Mesendoderm (in vitro differentiated cells): ENCODE measurements around the gene CDKL5.
"Not testable (repeated sequence)": the region's sequence is repeated elsewhere in the genome, so short reads cannot be mapped to it uniquely, and the experiment has no call there.

ENCODE experiments used
- DNase-seq: peaks from one replicate; pipeline ENCODE4 v3.0.0; 2013
- H2AK5ac ChIP-seq: 2 replicates; pipeline ENCODE4 v1.6.1; 2013; ENCODE audit warnings: low read length, inconsistent platforms
- H2BK120ac ChIP-seq: 2 replicates; pipeline ENCODE4 v1.6.1; 2013; ENCODE audit warnings: low read depth, mild to moderate bottlenecking, low read length, moderate library complexity, mixed read lengths
- H2BK15ac ChIP-seq: replicated peaks from 2 replicates; pipeline ENCODE4 v1.6.1; 2013; ENCODE audit warnings: low read depth, mild to moderate bottlenecking, moderate library complexity
- H2BK5ac ChIP-seq: 2 replicates; pipeline ENCODE4 v1.6.1; 2013; ENCODE audit warnings: low read length, inconsistent platforms
- H3K18ac ChIP-seq: 2 replicates; pipeline ENCODE4 v1.6.1; 2013; ENCODE audit warnings: mild to moderate bottlenecking, low read length, mixed read lengths
- H3K23ac ChIP-seq: one replicate; pipeline ENCODE4 v1.6.1; 2013; ENCODE audit warnings: low read length
- H3K27ac ChIP-seq: 2 replicates; pipeline ENCODE4 v1.5.1; 2013; ENCODE audit warnings: low read depth, mild to moderate bottlenecking, inconsistent platforms, low read length, moderate library complexity
- H3K27me3 ChIP-seq: 2 replicates; pipeline ENCODE4 v1.6.1; 2013; ENCODE audit warnings: low read length, control low read depth, mild to moderate bottlenecking, inconsistent platforms; ENCODE audit not compliant: insufficient read depth, poor library complexity
- H3K36me3 ChIP-seq: 2 replicates; pipeline ENCODE4 v1.6.1; 2013; ENCODE audit warnings: low read length, inconsistent platforms; ENCODE audit not compliant: control insufficient read depth, insufficient read depth
- H3K4ac ChIP-seq: one replicate; pipeline ENCODE4 v1.6.1; 2013; ENCODE audit warnings: low read depth, mild to moderate bottlenecking, low read length, moderate library complexity
- H3K4me1 ChIP-seq: 2 replicates; pipeline ENCODE4 v1.6.1; 2013; ENCODE audit warnings: low read depth, low read length, inconsistent platforms; ENCODE audit not compliant: control insufficient read depth
- H3K4me2 ChIP-seq: 2 replicates; pipeline ENCODE4 v1.6.1; 2013; ENCODE audit warnings: low read length
- H3K4me3 ChIP-seq: 2 replicates; pipeline ENCODE4 v1.5.1; 2013; ENCODE audit warnings: mild to moderate bottlenecking, low read length
- H3K56ac ChIP-seq: one replicate; pipeline ENCODE4 v1.6.1; 2013; ENCODE audit warnings: low read length
- H3K79me1 ChIP-seq: 2 replicates; pipeline ENCODE4 v1.6.1; 2013; ENCODE audit warnings: low read length, inconsistent platforms
- H3K79me2 ChIP-seq: 2 replicates; pipeline ENCODE4 v1.6.1; 2013; ENCODE audit warnings: mild to moderate bottlenecking, low read length; ENCODE audit not compliant: control insufficient read depth, insufficient read depth
- H3K9ac ChIP-seq: 2 replicates; pipeline ENCODE4 v1.6.1; 2013; ENCODE audit warnings: low read length, inconsistent platforms
- H4K5ac ChIP-seq: one replicate; pipeline ENCODE4 v1.6.1; 2013; ENCODE audit warnings: low read length
- H4K8ac ChIP-seq: one replicate; pipeline ENCODE4 v1.6.1; 2013; ENCODE audit warnings: low read depth, mild to moderate bottlenecking, control low read depth, low read length, moderate library complexity
- WGBS: extraction: QIAGEN DNeasy Blood & Tissue Kit; methylation state at CpG from one replicate; pipeline ENCODE4 v1.1.7; 2013; ENCODE audit warnings: low lambda C conversion rate, missing lambda C conversion rate; ENCODE audit not compliant: insufficient coverage; ENCODE audit errors: extremely low coverage; 5-methylcytosine and 5-hydroxymethylcytosine counted together

The CDKL5 gene

DNA sequence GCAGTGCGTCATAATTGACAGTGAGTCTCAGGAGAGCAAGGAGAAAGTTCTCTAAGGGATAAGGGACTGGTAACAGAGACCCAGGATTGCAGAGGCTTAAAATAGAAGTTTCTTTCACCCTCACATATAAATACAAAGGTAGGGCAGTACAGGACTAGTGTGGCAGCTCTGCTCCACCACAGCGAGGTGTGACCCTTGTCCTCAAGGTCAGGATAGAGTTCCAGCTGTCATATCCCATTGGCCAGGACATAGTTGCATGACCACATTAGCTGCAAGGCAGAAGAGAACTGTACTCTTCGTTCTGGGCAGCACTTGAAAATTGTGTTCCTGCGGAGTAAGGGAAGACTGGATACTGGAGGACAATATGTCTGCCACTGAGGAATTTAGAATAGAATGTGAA is 152.0 kb downstream of the CDKL5 start:
- H2AK5ac ChIP-seq = no peak overlapping the region

DNA sequence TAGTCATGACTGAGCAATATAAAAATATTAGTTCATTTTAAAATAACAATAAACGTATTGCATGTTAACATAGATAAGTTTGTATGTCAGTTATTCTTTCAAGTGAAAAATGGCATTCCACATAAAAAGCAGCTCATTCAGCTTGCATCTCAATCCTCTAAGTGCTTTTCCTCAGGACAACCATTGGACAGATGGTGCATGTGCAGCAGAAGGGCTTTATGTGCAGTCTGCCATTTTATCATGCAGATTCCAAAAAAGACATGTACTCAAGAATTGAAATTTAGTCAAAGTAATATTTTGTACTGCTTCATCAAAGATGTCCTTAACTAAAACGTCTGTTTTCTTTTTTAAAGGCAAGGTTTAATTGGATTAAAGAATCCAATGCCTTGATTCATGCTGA is 153.1 kb downstream of the CDKL5 start:
- H3K79me1 ChIP-seq = no peaks in the 10 kb centered on the region
- no peaks in the 10 kb centered on the region for H3K27me3 ChIP-seq
- no CpG with 5 or more reads among the region's 2 CpGs for WGBS
- H3K56ac ChIP-seq = no peak overlapping the region
- no peak overlapping the region for H2BK5ac ChIP-seq
- H3K4me3 ChIP-seq = no peak overlapping the region
- no peak overlapping the region for H3K9ac ChIP-seq
- H4K5ac ChIP-seq = no peak overlapping the region
- H3K36me3 ChIP-seq = no peaks in the 10 kb centered on the region
- H3K27ac ChIP-seq = no peak overlapping the region
- no peak overlapping the region for H3K4ac ChIP-seq
- no peak overlapping the region for H3K4me2 ChIP-seq
- H3K4me1 ChIP-seq = no peaks in the 10 kb centered on the region
- H4K8ac ChIP-seq = no peak overlapping the region
- no peaks in the 10 kb centered on the region for H3K79me2 ChIP-seq
- no peak overlapping the region for H2AK5ac ChIP-seq
- no peak overlapping the region for H3K18ac ChIP-seq
- DNase-seq = no peak
- H2BK120ac ChIP-seq = no peak overlapping the region
- no peak overlapping the region for H2BK15ac ChIP-seq
- no peak overlapping the region for H3K23ac ChIP-seq

More for the DNA sequence above, 152.0 kb downstream of the CDKL5 start:
- Histone ChIP-seq H3K4me3 (no peak overlapping the region), H3K4me2 (no peak overlapping the region), H2BK5ac (no peak overlapping the region), H2BK15ac (no peak overlapping the region), H3K9ac (no peak overlapping the region), H3K4me1 (no peaks in the 10 kb centered on the region), H4K5ac (no peak overlapping the region), H4K8ac (no peak overlapping the region), H3K79me2 (no peaks in the 10 kb centered on the region), H3K27ac (no peak overlapping the region), H3K56ac (no peak overlapping the region), H2BK120ac (no peak overlapping the region), H3K36me3 (no peaks in the 10 kb centered on the region), H3K79me1 (no peaks in the 10 kb centered on the region), H3K27me3 (no peaks in the 10 kb centered on the region), H3K4ac (no peak overlapping the region), H3K18ac (no peak overlapping the region), H3K23ac (no peak overlapping the region)
- WGBS = no CpG with 5 or more reads among the region's 4 CpGs
- DNase-seq = no peak

DNA sequence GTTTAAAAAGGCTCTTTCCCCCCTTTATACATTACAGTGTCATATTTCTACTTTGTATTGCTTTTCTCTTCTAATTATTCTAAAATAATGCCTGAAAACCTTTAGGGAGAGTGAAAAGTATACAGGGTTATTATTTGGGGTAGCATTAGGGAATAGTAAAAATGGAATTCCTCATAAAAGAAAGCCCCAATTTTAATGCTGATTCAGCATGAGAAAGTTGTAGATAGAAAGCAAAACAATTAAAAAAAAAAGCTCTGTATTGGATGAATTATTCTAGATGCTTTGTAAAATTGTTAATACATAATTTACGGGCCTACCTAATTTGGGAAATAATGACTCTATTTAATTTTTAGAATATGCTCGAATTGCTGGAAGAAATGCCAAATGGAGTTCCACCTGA is 154.1 kb downstream of the CDKL5 start:
- no peak overlapping the region for H3K18ac ChIP-seq
- H3K4me2 ChIP-seq = no peak overlapping the region
- no peak overlapping the region for H3K4me3 ChIP-seq
- H2BK15ac ChIP-seq = no peak overlapping the region
- H3K27ac ChIP-seq = no peak overlapping the region
- H3K36me3 ChIP-seq = no peaks in the 10 kb centered on the region
- H3K23ac ChIP-seq = no peak overlapping the region
- H3K79me1 ChIP-seq = no peaks in the 10 kb centered on the region
- no peak overlapping the region for H3K9ac ChIP-seq
- no CpG with 5 or more reads among the region's 2 CpGs for WGBS
- no peak for DNase-seq
- no peaks in the 10 kb centered on the region for H3K79me2 ChIP-seq
- H3K27me3 ChIP-seq = no peaks in the 10 kb centered on the region
- H2AK5ac ChIP-seq = no peak overlapping the region
- no peak overlapping the region for H2BK120ac ChIP-seq
- H2BK5ac ChIP-seq = no peak overlapping the region
- no peak overlapping the region for H4K5ac ChIP-seq
- no peaks in the 10 kb centered on the region for H3K4me1 ChIP-seq
- H3K56ac ChIP-seq = no peak overlapping the region
- H4K8ac ChIP-seq = no peak overlapping the region
- no peak overlapping the region for H3K4ac ChIP-seq

DNA sequence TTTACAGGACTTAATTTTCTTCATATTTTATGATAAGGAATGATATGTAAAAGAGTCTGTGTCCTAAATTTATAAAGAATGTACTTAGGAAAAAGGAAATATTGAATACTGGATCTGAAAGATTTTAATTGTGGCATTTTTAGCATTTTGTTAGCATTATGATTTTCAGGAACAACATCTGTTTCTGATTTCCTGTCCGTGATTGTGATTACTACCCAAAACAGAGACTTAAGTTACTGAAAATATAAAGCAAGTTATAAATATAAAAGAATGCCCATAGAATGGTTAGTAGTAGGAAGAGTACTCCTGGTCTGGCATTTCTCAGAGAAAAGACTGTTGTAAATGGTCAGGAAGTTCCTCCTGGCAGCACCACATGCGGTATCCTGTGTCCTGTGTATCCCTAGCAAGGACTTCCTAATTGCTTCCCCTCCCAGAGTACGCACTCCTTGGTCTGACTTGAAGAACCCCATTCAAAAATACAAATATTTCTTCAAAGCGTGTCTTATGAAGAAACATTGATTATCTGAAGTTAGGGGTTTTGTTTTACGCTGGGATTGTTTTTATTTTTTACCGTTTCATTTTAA is 157.6 kb downstream of the CDKL5 start:
- no peak overlapping the region for H2BK5ac ChIP-seq
- H3K23ac ChIP-seq = no peak overlapping the region
- no peaks in the 10 kb centered on the region for H3K79me1 ChIP-seq
- no peak overlapping the region for H2AK5ac ChIP-seq
- H3K27me3 ChIP-seq = no peaks in the 10 kb centered on the region
- H4K5ac ChIP-seq = no peak overlapping the region
- H4K8ac ChIP-seq = no peak overlapping the region
- no peak overlapping the region for H3K56ac ChIP-seq
- H3K9ac ChIP-seq = no peak overlapping the region
- H2BK120ac ChIP-seq = no peak overlapping the region
- no peak overlapping the region for H3K27ac ChIP-seq
- H3K18ac ChIP-seq = no peak overlapping the region
- H3K4me2 ChIP-seq = no peak overlapping the region
- no peak overlapping the region for H3K4ac ChIP-seq
- H3K4me3 ChIP-seq = no peak overlapping the region
- H3K36me3 ChIP-seq = no peaks in the 10 kb centered on the region
- H3K79me2 ChIP-seq = no peaks in the 10 kb centered on the region
- H3K4me1 ChIP-seq = no peaks in the 10 kb centered on the region
- peak; percentile 19 for DNase-seq
- no peak overlapping the region for H2BK15ac ChIP-seq
- WGBS = no CpG with 5 or more reads among the region's 6 CpGs

DNA sequence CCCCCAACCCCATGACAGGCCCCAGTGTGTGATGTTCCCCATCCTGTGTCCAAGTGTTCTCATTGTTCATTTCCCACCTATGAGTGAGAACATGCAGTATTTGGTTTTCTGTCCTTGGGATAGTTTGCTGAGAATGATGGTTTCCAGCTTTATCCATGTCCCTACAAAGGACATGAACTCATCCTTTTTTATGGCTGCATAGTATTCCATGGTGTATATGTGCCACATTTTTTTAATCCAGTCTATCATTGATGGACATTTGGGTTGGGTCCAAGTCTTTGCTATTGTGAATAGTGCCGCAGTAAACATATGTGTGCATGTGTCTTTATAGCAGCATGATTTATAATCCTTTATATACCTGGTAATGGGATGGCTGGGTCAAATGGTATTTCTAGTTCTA is 163.9 kb downstream of the CDKL5 start:
- DNase-seq, H4K8ac ChIP-seq, H2BK120ac ChIP-seq, H3K36me3 ChIP-seq, H3K4me3 ChIP-seq, H2AK5ac ChIP-seq, H3K27me3 ChIP-seq, H3K56ac ChIP-seq, H3K18ac ChIP-seq, H3K4me1 ChIP-seq, H3K27ac ChIP-seq, H2BK5ac ChIP-seq, H3K79me2 ChIP-seq, H3K23ac ChIP-seq, H3K79me1 ChIP-seq, H3K4ac ChIP-seq, H3K4me2 ChIP-seq, H4K5ac ChIP-seq, H2BK15ac ChIP-seq, H3K9ac ChIP-seq: not testable (repeated sequence)
- WGBS = no CpG with 5 or more reads among the region's 1 CpG

DNA sequence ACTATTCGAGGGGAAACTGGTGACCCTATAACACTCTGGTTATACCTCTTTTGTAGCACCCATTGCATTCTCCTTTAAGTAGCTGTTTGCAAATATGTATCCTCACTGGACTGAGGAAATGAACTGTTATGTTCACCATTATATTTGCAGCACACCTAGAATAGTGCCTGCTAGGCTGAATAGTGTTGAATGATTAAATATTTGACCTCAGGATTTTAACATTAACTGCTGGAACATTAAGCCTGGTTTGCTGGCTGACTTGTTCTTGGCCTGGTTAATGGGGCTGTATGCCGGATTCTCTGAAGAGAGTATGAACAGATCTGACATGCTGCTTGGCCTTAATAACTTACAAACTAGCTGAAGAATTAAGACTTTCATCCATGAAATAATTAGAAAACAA is 166.4 kb downstream of the CDKL5 start:
- WGBS = no CpG with 5 or more reads among the region's 2 CpGs
- no peak for DNase-seq
- no peak overlapping the region for H2BK15ac ChIP-seq

More for the DNA sequence above, 166.4 kb downstream of the CDKL5 start:
- no peak overlapping the region for H3K9ac ChIP-seq
- no peak overlapping the region for H2BK5ac ChIP-seq
- H2BK120ac ChIP-seq = no peak overlapping the region
- H3K4me3 ChIP-seq = no peak overlapping the region
- H4K5ac ChIP-seq = no peak overlapping the region
- no peaks in the 10 kb centered on the region for H3K4me1 ChIP-seq
- H3K23ac ChIP-seq = no peak overlapping the region
- H3K56ac ChIP-seq = no peak overlapping the region
- H3K79me1 ChIP-seq = no peaks in the 10 kb centered on the region
- no peak overlapping the region for H3K4me2 ChIP-seq
- no peaks in the 10 kb centered on the region for H3K79me2 ChIP-seq
- no peak overlapping the region for H3K18ac ChIP-seq
- no peak overlapping the region for H3K27ac ChIP-seq
- H3K4ac ChIP-seq = no peak overlapping the region
- H4K8ac ChIP-seq = no peak overlapping the region
- H2AK5ac ChIP-seq = no peak overlapping the region
- no peaks in the 10 kb centered on the region for H3K36me3 ChIP-seq
- no peaks in the 10 kb centered on the region for H3K27me3 ChIP-seq
